Kasumi-1 (cell line): ENCODE results near the gene CENPO.
"Not testable (repeated sequence)": the region's sequence is repeated elsewhere in the genome, so short reads cannot be mapped to it uniquely, and the experiment has no call there.

Experiments used
- DNase-seq, 2 experiments: peaks; one replicate each; lab custom pipeline; 2025; lab: John Stamatoyannopoulos, UW

The CENPO gene

GRCh38 chr2:24788816-24789215 is 4.4 kb upstream of the CENPO start:
- no peak for DNase-seq

GRCh38 chr2:24791452-24791851 is 1.8 kb upstream of the CENPO start:
- DNase-seq, result no peak

DNA sequence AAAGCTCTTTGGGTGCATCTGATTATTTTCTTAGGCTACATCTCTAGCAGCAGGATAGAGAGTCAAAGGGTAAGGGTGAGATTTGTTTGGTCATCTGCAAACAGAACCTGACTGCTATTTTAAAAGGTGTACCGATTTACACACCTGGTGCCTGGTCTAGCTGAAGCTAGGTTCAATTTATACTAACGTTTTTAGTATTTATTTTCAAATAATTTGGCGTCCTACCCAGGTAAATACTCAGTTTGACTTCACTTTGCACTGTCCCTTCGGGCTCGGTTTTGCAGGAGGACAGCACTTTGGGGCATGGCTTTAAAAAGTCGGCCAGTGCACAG is 717 bp upstream of the CENPO start:
- DNase-seq, result peak in 1 of 2 experiments; percentile 28

- peak; percentile 13 to 26 for DNase-seq
Observed at GRCh38 chr2:24793761-24794435, 673 bp downstream of the CENPO start.

DNA sequence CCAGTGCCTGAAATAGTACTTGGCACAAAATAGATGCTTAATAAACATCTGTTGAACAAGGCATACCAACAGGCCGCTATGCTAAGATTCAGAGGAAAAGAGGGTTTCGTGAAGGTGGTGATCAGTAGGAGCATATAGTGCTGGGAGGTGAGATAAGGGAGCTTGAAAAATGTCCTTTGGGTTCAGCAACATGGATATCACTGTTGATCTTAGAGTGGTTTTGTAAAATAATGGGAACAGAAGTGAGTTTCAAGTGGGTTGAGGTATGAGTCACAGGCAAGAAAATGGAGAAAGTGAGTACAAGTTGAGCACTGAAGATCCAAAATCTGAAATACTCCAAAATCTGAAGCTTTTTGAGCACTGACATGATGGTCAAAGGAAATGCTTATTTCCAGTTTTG is 4.4 kb downstream of the CENPO start:
- DNase-seq, result no peak

GRCh38 chr2:24800487-24800886 is 7.3 kb downstream of the CENPO start:
- not testable (repeated sequence) for DNase-seq

- not testable (repeated sequence) for DNase-seq
Observed at GRCh38 chr2:24805811-24806660, 12.8 kb downstream of the CENPO start.

- DNase-seq, result no peak
Observed at GRCh38 chr2:24806661-24807036, 13.4 kb downstream of the CENPO start.

GRCh38 chr2:24809316-24810007 is 16.2 kb downstream of the CENPO start:
- no peak for DNase-seq

DNA sequence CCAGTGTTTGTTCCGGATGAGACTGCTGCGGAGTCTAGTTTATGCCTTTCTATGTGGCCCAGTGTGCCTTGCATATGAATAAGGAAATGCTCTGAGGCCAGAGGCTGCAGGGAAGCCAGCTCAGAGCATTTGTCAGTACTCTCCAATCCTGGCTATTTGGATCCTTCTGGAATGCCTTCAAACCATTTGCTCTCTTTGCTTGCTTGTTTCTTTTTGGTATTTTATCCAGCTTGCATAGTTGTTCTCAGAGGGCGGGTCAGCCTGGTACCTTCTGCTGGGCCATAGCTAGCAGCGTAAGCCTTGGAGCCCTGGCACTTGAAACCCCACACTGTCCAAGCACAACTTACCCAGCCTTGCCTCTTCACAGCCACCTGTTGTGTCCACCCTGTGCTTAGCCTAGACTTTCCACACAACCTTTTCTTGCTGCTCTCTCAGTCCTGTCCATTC is 20.5 kb downstream of the CENPO start:
- no peak for DNase-seq

- DNase-seq, result no peak
Observed at GRCh38 chr2:24814516-24814915, 21.3 kb downstream of the CENPO start.

DNA sequence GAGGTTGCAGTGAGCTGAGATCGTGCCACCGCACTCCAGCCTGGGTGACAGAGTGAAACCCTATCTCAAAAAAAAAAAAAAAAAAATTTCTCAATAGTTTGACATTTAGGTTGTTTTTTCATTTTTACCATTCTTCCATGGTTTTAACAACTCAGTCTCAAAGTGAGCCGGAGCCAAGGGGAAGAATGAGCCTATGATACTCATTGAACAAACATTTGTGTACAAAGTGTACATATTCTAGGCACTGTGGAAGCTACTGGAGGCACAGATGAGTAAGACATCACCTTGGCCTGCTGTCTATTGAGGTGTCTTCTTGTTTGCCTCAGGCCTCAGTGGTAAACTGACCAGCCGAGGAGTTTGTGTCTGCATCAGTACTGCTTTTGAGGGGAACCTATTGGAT is 21.9 kb downstream of the CENPO start:
- DNase-seq, result no peak

DNA sequence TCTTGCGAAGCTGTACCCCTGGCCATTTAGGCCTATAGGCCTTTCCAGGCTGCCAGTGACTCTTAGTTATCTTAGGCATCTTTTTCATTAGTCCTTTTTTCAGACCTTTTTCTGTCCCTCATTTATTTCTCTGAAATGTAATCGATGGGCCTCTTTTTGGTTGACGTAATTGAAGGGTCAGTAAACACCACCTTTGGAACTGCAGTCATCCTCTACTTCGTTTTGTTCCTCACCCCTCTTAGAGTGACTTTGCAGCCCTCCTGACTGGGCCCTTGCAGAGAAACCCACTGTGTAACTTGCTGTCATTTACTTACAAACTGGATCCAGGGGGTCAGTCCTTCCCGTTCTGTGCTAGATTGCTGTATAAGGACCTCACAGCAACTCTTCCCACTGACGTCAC is 23.2 kb downstream of the CENPO start:
- DNase-seq, result no peak

DNA sequence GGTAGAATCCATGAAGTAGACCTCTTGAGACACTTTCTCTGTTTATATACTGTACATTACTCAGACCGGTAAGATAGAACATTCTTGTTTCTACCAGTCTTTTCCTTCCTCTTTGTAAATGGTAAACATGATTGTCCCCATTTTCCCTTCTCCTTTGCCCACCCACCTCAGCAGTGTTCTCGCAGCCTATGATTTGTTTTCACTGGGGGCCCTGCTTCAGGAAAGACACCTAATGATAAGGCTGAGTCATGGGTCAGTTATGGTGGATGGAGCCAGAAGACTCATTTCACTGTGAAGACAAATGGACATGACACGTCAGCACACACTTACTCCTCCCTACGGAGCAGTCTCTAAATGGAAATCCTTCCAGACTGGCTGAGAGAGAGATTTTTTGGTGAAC is 23.7 kb downstream of the CENPO start:
- DNase-seq, result no peak

DNA sequence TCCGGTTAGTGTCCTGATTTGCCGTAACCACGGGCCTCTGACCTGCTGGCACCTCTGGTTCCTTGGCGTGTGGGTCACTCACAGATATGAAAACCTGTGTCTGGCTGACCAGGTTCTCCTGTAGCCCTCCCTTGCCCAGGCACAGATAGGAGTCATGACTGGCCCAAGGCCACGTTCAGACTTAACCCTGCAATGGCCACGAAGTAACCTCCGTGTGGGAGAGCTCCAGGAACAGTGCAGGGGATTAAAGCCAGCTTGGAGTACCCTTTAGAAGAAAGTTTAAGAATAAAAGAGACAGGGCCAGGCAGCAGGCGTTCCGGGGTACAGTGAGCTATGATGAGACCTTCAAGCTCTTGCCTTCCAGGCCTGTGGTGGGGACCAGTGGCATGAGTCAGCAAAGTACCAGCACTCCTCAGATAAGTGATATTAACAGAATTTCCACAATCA is 25.5 kb downstream of the CENPO start:
- DNase-seq, result no peak

DNA sequence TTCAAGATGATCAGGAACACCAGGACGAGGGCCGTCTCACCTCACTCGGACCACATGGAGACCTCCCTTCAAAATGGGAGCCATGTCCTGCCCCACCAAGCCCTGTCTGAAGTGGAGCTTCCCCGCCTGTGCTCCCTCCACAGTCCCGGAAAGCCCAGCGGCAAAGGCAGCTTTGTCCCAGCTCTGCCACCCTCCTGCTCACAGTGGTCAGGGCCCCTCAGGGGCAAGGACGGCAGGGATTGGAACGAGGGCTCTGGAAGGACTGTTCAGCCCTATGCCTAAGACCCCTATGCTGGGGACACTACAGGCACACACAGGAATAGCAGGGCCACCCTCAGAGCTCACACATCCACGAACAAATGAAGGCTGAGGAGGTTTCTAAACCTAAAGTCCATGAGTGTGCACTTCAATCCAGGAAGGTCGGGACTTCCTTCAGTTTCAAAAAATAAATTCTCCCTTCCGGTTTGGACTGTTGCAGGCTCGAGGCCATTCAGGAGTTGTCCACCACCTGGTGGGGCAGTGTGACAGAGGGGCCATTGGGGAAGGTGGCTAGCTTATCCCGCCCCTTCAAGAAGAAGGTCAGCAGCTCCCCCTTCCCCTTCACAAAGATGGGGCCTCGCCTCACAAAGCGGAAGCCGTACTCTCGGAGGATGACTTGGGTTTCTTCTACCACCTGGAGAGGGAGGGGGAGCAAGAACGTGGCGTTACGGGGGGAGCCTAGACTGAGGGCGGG is 26.4 kb downstream of the CENPO start:
- DNase-seq, result no peak

- DNase-seq, result no peak
Observed at GRCh38 chr2:24820175-24820513, 26.9 kb downstream of the CENPO start.

GRCh38 chr2:24820598-24821432 is 27.6 kb downstream of the CENPO start:
- DNase-seq, result no peak

DNA sequence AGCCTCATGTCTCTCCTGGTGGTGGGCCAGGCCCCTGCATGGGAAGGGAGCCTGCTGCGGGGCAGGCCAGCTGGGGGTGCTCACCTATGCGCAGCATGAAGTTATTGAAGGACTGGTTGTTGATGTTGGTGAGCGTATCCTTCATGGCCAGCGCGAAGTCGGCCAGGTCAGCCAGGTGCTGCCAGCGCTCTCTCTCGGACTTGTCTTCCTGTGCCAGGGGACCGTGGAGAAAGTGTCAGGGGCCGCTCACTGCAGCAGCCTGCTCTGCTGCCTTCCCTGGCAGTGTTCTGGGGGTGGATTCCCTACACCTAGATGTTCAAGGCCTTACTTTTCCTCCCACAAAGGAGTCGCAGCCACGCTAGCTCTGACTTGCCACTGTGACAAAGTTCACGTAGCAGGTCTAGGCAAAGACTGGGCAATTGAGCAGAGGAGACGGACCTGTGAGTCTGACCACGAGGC is 28.2 kb downstream of the CENPO start:
- no peak for DNase-seq

- no peak for DNase-seq
Observed at GRCh38 chr2:24822049-24822706, 29.0 kb downstream of the CENPO start.

DNA sequence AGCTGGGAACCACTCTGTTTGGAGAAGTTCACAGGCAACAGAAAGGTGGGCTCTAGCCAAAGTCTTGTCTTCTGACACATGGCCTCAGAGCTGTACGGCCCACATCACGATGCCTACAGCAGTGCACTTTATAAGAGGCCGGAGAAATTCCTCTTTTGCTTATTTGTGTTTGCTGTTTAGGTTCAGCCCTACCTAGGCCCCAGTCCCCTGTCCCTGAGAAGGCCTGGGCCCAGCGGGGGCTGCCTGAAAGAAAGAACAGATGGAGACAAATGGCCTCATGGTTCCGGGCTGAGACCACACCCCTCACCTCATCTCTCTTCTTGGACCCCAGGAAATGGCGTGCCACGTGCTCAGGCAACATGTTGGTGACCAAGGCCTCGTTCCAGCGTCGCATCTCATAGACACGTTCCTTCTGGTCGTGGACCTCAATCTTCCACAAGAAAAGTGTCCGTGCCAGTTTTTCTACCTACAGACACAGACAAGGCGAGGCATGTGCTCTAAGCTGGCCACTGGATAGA is 30.9 kb downstream of the CENPO start:
- no peak for DNase-seq
